NCI-H1105 treated with DMSO at 0.1 percent for 48 hours (cell line): ENCODE data around the gene C1orf122.
A peak's percentile ranks its signal among the peaks of the same experiment; 100 is the strongest.

Source experiments
- DNase-seq: peaks from one replicate; lab custom pipeline; 2025; lab: John Stamatoyannopoulos, UW

Gene C1orf122

GRCh38 chr1:37797750-37798345 is 9.7 kb upstream of the C1orf122 start:
- no peak for DNase-seq

- DNase-seq, result no peak
Measured at GRCh38 chr1:37802439-37802838, 5.2 kb upstream of the C1orf122 start.

- DNase-seq, result no peak
Measured at GRCh38 chr1:37807220-37807554, 403 bp upstream of the C1orf122 start.

GRCh38 chr1:37808369-37809319 is 1.1 kb downstream of the C1orf122 start:
- peak; percentile 78 for DNase-seq

- no peak for DNase-seq
Measured at GRCh38 chr1:37809942-37810341, 2.4 kb downstream of the C1orf122 start.

GRCh38 chr1:37811027-37811655 is 3.6 kb downstream of the C1orf122 start:
- peak; percentile 85 for DNase-seq

- no peak for DNase-seq
Measured at GRCh38 chr1:37813529-37814145, 6.0 kb downstream of the C1orf122 start.

GRCh38 chr1:37814252-37814651 is 6.7 kb downstream of the C1orf122 start:
- DNase-seq, result no peak

GRCh38 chr1:37817481-37817880 is 9.9 kb downstream of the C1orf122 start:
- DNase-seq, result no peak

- no peak for DNase-seq
Measured at GRCh38 chr1:37821481-37821880, 13.9 kb downstream of the C1orf122 start.

GRCh38 chr1:37822906-37823815 is 15.6 kb downstream of the C1orf122 start:
- DNase-seq, result no peak

- DNase-seq, result no peak
Measured at GRCh38 chr1:37824001-37824400, 16.4 kb downstream of the C1orf122 start.

- DNase-seq, result no peak
Measured at GRCh38 chr1:37825506-37825905, 17.9 kb downstream of the C1orf122 start.

GRCh38 chr1:37828410-37829074 is 21.0 kb downstream of the C1orf122 start:
- DNase-seq, result no peak

- DNase-seq, result no peak
Measured at GRCh38 chr1:37831109-37831508, 23.5 kb downstream of the C1orf122 start.

GRCh38 chr1:37831809-37832208 is 24.2 kb downstream of the C1orf122 start:
- no peak for DNase-seq

GRCh38 chr1:37836788-37837187 is 29.2 kb downstream of the C1orf122 start:
- DNase-seq, result no peak

GRCh38 chr1:37839676-37840075 is 32.1 kb downstream of the C1orf122 start:
- DNase-seq, result no peak

GRCh38 chr1:37840711-37841110 is 33.1 kb downstream of the C1orf122 start:
- no peak for DNase-seq

- DNase-seq, result no peak
Measured at GRCh38 chr1:37841652-37842051, 34.1 kb downstream of the C1orf122 start.

- no peak for DNase-seq
Measured at GRCh38 chr1:37844536-37844935, 36.9 kb downstream of the C1orf122 start.
